ENCODE measurements around the gene CD74.
A peak's percentile ranks its signal among the peaks of the same experiment; 100 is the strongest.
"Not testable (repeated sequence)": the region's sequence is repeated elsewhere in the genome, so short reads cannot be mapped to it uniquely, and the experiment has no call there.

The CD74 gene

DNA sequence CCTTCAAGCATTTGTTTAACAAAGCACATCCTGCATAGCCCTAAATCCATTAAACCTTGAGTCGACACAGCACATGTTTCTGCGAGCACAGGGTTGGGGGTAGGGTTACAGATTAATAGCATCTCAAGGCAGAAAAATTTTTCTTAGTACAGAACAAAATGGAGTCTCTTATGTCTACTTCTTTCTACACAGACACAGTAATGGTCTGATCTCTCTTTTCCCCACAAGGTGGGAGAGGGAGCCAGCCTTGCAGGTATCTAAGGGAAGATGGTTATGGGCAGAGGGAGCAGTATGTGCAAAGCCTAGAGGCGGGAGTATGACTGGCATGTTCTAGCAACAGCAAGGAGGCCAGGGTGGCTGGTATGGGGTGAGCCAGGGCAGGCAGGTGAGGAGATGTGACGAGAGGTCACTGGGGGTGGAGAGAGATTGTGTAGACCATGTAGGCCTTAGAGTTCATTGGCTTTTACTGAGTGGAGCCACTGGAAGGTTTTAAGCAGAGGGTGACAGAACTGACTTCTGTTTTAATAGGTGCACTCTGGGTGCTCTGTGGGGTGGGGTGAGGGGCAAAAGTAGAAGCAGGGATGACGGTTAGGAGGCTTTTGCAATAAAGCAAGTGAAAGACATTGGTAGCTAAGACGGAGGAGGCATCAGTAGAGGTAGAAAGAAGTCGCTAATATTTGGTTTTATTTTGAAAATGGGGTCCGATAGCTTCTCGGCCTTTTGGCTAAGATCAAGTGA, 42.0 kb upstream of the CD74 start:
- TF ChIP-seq, protein P1, sequence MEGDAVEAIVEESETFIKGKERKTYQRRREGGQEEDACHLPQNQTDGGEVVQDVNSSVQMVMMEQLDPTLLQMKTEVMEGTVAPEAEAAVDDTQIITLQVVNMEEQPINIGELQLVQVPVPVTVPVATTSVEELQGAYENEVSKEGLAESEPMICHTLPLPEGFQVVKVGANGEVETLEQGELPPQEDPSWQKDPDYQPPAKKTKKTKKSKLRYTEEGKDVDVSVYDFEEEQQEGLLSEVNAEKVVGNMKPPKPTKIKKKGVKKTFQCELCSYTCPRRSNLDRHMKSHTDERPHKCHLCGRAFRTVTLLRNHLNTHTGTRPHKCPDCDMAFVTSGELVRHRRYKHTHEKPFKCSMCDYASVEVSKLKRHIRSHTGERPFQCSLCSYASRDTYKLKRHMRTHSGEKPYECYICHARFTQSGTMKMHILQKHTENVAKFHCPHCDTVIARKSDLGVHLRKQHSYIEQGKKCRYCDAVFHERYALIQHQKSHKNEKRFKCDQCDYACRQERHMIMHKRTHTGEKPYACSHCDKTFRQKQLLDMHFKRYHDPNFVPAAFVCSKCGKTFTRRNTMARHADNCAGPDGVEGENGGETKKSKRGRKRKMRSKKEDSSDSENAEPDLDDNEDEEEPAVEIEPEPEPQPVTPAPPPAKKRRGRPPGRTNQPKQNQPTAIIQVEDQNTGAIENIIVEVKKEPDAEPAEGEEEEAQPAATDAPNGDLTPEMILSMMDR (IDR thresholded peaks at IDR 0.05; ENCODE audit: borderline replicate concordance, insufficient read depth, low read depth, low read length): no peak
- H3K4me3 ChIP-seq (ENCODE audit: low read depth, low read length): no peak overlapping the region

DNA sequence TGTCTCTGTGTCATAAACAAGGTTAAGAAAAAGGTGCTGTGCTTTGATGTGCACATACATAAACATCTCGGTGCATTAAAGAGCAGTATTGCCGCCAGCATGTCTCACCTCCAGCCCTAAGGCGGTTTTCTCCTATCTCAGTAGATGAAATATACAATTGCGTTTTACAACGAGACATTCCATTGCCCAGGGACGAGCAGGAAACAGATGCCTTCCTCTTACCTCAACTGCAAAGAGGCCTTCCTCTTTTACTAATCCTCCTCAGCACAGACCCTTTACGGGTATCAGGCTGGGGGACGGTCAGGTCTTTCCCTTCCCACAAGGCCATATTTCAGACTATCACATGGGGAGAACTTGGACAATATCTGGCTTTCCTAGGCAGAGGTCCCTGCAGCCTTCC, 41.3 kb upstream of the CD74 start:
- not testable (repeated sequence) for H3K4me3 ChIP-seq (ENCODE audit: low read depth, low read length)

DNA sequence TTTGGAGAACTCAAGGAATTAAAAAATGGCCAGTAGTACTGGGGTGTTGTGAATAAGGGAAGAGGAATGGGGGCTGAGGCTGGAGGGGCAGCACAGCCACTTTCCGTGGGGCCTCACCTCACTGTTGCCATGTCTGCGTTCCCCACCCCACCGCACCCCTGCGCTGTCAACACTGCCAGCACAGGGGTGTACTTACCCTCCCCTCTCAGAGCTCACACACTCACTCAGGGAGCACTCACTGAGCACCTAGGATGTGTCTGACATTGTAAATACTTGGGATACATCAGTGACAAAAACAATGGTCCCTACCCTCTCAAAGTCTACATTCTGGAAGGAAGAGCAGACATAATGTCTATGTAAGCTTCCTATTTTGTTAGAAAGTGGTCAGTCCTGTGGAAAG, 40.2 kb upstream of the CD74 start:
- H3K4me3 ChIP-seq (ENCODE audit: low read depth, low read length): no peak overlapping the region
- TF ChIP-seq, protein P1 (IDR thresholded peaks at IDR 0.05; ENCODE audit: borderline replicate concordance, insufficient read depth, low read depth, low read length): no peak

DNA sequence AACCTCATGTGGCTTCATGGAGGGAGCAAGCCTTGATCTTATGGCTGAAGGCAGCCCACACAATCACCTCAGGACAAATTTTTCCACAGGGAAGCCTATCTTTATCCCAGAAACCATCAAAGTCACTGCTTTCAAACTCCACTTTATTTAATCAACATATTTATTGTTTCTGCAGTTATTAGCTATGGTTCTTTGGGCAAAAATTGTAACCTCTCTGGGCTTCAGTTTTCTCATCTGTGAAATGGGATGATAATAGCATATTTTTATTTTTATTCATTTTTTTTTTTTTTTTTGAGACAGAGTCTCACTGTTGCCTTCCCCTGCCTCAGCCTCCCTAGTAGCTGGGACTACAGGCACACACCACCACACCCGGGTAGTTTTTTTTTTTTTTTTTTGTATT, 38.9 kb upstream of the CD74 start:
- TF ChIP-seq, protein P1 (IDR thresholded peaks at IDR 0.05; ENCODE audit: borderline replicate concordance, insufficient read depth, low read depth, low read length): no peak

DNA sequence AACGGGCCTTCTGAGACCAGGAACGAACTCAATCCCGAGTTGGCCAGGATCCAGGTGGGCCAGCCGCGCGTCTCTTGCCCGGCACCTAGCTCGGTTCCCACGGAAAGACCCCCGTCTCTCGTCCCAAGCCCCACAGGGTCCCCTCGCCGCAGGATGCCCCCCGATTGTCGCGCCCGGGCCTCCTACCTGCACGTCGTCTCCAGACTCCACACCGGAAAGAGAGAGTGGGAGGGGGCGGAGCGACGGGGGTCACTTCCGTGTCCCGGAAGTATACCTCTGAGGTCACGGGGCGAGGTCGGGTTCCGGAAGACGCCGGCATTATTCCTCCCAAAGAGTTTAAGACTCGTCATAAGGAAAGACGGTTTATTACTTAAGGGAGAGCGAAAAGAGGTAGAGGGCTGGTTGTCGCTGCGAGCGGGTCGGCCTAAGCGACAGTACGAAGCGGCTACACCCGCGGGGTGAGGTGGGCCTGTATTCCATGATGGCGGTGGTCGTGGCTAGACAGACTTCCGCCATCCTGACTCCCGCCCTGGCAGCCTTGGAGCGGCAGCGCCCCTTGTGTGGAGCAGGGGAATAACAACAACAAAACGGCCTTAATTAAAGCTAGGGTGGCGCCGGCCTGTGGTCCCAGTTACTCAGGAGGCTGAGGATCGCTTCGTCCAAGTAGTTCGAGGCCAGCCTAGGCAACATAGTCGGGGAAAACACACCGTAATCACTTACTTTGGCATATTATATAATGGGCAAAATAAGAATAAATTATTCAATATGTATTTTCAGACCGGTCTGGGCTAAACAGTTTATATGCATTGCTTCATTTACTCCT, 37.0 kb upstream of the CD74 start, which contains the start of gene RPS14:
Gene RPS14, minus strand, starts transcription at position 223 of the 823 bp plus-strand sequence. CDS start 2,006 bp downstream, outside the sequence.
- TF ChIP-seq, protein P1 (IDR thresholded peaks at IDR 0.05; ENCODE audit: borderline replicate concordance, insufficient read depth, low read depth, low read length): peak; percentile 85
- H3K4me3 ChIP-seq (ENCODE audit: low read depth, low read length): peak within 1 kb of the TSS; percentile 80

More for the DNA sequence above, 38.9 kb upstream of the CD74 start:
- H3K4me3 ChIP-seq (ENCODE audit: low read depth, low read length): no peak overlapping the region

DNA sequence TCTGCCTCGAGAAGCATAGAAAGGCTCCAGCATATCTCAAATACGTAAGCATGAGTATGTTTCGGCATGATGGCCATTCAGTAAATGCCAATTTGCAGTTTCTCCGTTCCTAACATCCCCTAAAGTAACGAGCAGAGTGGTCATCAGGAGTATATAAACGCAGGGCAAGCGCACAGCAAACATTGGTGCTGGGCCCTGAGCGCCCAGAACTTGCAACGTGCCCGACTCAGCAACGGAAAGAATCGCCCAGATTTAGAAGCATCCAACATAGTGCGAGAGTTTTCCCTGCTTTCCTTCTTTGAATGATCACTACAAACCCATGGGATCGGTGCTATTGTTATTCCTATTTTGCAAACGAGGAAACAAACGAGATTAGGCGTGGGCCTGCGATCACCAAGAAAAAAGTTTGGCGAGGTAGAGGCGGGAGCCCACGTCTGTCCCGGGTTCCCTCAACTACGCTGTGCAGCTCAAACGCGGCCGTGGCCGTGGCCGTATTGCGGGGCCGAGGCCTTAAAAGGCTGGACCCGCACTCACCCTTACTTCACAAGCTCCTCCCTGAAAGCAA, 36.3 kb upstream of the CD74 start:
- TF ChIP-seq, protein P1 (IDR thresholded peaks at IDR 0.05; ENCODE audit: borderline replicate concordance, insufficient read depth, low read depth, low read length): no peak
- H3K4me3 ChIP-seq (ENCODE audit: low read depth, low read length): peak overlapping the region; percentile 80

DNA sequence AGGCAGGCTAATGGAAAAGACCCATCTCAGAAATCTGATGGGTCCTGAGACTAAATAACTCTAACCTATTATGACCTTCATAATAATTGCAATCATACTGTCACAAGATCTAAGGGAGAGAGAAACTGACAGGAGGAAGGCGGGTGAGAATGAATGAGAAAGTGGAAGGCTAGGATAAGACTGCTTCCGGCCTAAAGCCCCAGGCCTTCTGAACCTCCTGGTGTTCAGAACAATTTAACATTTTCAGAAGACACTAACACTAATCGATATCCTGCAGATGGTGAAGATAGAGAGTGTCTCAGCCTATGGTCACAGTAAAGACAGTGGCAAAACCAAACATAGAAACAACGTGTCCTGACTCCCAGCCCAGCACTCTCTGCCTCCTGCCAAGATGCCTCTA, 35.6 kb upstream of the CD74 start:
- peak overlapping the region; percentile 80 for H3K4me3 ChIP-seq (ENCODE audit: low read depth, low read length)
- TF ChIP-seq, protein P1 (IDR thresholded peaks at IDR 0.05; ENCODE audit: borderline replicate concordance, insufficient read depth, low read depth, low read length): no peak

Data from GM12875 (cell line).